ENCODE data around the gene PRPS2.

Gene PRPS2

GRCh38 chrX:12817528-12817927 lies 26.3 kb downstream of the PRPS2 start:
- no peak for DNase-seq (ENCODE audit: low spot score)

- no peak for DNase-seq (ENCODE audit: low spot score)
Observed at GRCh38 chrX:12819222-12819621, 28.0 kb downstream of the PRPS2 start.

- no peak for DNase-seq (ENCODE audit: low spot score)
Observed at GRCh38 chrX:12820737-12821136, 29.5 kb downstream of the PRPS2 start.

GRCh38 chrX:12824944-12825343 lies 33.7 kb downstream of the PRPS2 start:
- DNase-seq (ENCODE audit: low spot score): no peak

GRCh38 chrX:12825801-12826200 lies 34.6 kb downstream of the PRPS2 start:
- no peak for DNase-seq (ENCODE audit: low spot score)

- no peak for DNase-seq (ENCODE audit: low spot score)
Observed at GRCh38 chrX:12843061-12843667, 52.0 kb downstream of the PRPS2 start.

GRCh38 chrX:12843668-12844279 lies 52.6 kb downstream of the PRPS2 start:
- DNase-seq (ENCODE audit: low spot score): no peak

GRCh38 chrX:12844319-12844718 lies 53.1 kb downstream of the PRPS2 start:
- no peak for DNase-seq (ENCODE audit: low spot score)

- DNase-seq (ENCODE audit: low spot score): no peak
Observed at GRCh38 chrX:12865359-12865758, 74.1 kb downstream of the PRPS2 start.

GRCh38 chrX:12866451-12867377 lies 75.5 kb downstream of the PRPS2 start, which contains the start of gene TLR7:
TSS of gene TLR7 (plus strand) at chrX:12867072. CDS start at chrX:12867579, 507 bp downstream.
- no peak for DNase-seq (ENCODE audit: low spot score)

- no peak for DNase-seq (ENCODE audit: low spot score)
Observed at GRCh38 chrX:12867685-12868084, 76.5 kb downstream of the PRPS2 start.

- no peak for DNase-seq (ENCODE audit: low spot score)
Observed at GRCh38 chrX:12868747-12869146, 77.5 kb downstream of the PRPS2 start.

GRCh38 chrX:12871257-12871656 lies 80.0 kb downstream of the PRPS2 start:
- no peak for DNase-seq (ENCODE audit: low spot score)

- no peak for DNase-seq (ENCODE audit: low spot score)
Observed at GRCh38 chrX:12872741-12873140, 81.5 kb downstream of the PRPS2 start.

Measured in left forelimb (tissue), 1 donor.